ENCODE data around the gene SLC25A34. TPM values are rescaled to one million over a fixed set of nuclear protein-coding genes. Genes with fewer than 3 reads are reported as not detected.
A peak's percentile ranks its signal among the peaks of the same experiment; 100 is the strongest.

Gene SLC25A34
- total and polyA plus RNA-seq, 4 donors = 1.6 to 4.2 (median 2.2) TPM

- no peak overlapping the region for H3K27ac ChIP-seq (ENCODE audit: low read depth in 1 of 2, low read length in 1 of 2)
- DNase-seq = peak in 1 of 3 donors; percentile 9
Observed at GRCh38 chr1:15730423-15730822, 5.6 kb upstream of the SLC25A34 start.

GRCh38 chr1:15730936-15731335, 5.1 kb upstream of the SLC25A34 start:
- Histone ChIP-seq H3K9ac (ENCODE audit: insufficient read depth in 1 of 2, low read length in 2 of 2) (no peak overlapping the region), H3K4me3 (no peak overlapping the region), H3K27ac (ENCODE audit: low read depth in 1 of 2, low read length in 1 of 2) (no peak overlapping the region), H3K36me3 (ENCODE audit: control insufficient read depth in 4 of 4, insufficient read depth in 4 of 4, low read length in 4 of 4) (peaks cover 8 to 81% (median 25%) of the 10 kb centered on the region in 4 donors), H3K9me3 (ENCODE audit: control insufficient read depth in 4 of 4, insufficient read depth in 3 of 4, low read length in 3 of 4) (no peaks in the 10 kb centered on the region), H3K4me1 (ENCODE audit: control insufficient read depth in 5 of 5, insufficient read depth in 5 of 5, low read length in 5 of 5) (peaks cover 0 to 8% (median 0%) of the 10 kb centered on the region in 5 donors), H3K27me3 (ENCODE audit: control insufficient read depth in 3 of 3, insufficient read depth in 3 of 3, low read length in 2 of 3) (no peaks in the 10 kb centered on the region)
- ATAC-seq (ENCODE audit: insufficient read depth, low FRiP score) = no peak
- TF ChIP-seq CTCF (IDR thresholded peaks at IDR 0.05; ENCODE audit: control extremely low read depth, extremely low read depth) = no peak
- WGBS, 2 donors = 96% methylated on average over 16 of the region's 16 CpGs
- DNase-seq = peak in 1 of 3 donors; percentile 9

More at GRCh38 chr1:15730423-15730822, 5.6 kb upstream of the SLC25A34 start:
- H3K27me3 ChIP-seq (ENCODE audit: control insufficient read depth in 3 of 3, insufficient read depth in 3 of 3, low read length in 2 of 3) = no peaks in the 10 kb centered on the region
- no peak for ATAC-seq (ENCODE audit: insufficient read depth, low FRiP score)
- WGBS, 2 donors = 96 to 98% methylated on average over 15 to 16 of the region's 16 CpGs
- peaks cover 0 to 7% (median 0%) of the 10 kb centered on the region in 5 donors for H3K4me1 ChIP-seq (ENCODE audit: control insufficient read depth in 5 of 5, insufficient read depth in 5 of 5, low read length in 5 of 5)
- H3K9ac ChIP-seq (ENCODE audit: insufficient read depth in 1 of 2, low read length in 2 of 2) = no peak overlapping the region
- H3K4me3 ChIP-seq = no peak overlapping the region
- no peak for TF ChIP-seq CTCF (IDR thresholded peaks at IDR 0.05; ENCODE audit: control extremely low read depth, extremely low read depth)
- H3K9me3 ChIP-seq (ENCODE audit: control insufficient read depth in 4 of 4, insufficient read depth in 3 of 4, low read length in 3 of 4) = no peaks in the 10 kb centered on the region
- H3K36me3 ChIP-seq (ENCODE audit: control insufficient read depth in 4 of 4, insufficient read depth in 4 of 4, low read length in 4 of 4) = peaks cover 10 to 87% (median 27%) of the 10 kb centered on the region in 4 donors

- peaks cover 0 to 10% (median 8%) of the 10 kb centered on the region in 5 donors for H3K4me1 ChIP-seq (ENCODE audit: control insufficient read depth in 5 of 5, insufficient read depth in 5 of 5, low read length in 5 of 5)
- no peak for TF ChIP-seq CTCF (IDR thresholded peaks at IDR 0.05; ENCODE audit: control extremely low read depth, extremely low read depth)
- peaks cover 6 to 71% (median 19%) of the 10 kb centered on the region in 4 donors for H3K36me3 ChIP-seq (ENCODE audit: control insufficient read depth in 4 of 4, insufficient read depth in 4 of 4, low read length in 4 of 4)
- no peak overlapping the region for H3K27ac ChIP-seq (ENCODE audit: low read depth in 1 of 2, low read length in 1 of 2)
- peak in 1 of 3 donors; percentile 12 for DNase-seq
- no peaks in the 10 kb centered on the region for H3K9me3 ChIP-seq (ENCODE audit: control insufficient read depth in 4 of 4, insufficient read depth in 3 of 4, low read length in 3 of 4)
- H3K4me3 ChIP-seq = no peak overlapping the region
- 94% methylated on average over 39 of the region's 39 CpGs for WGBS, 2 donors
- no peak for ATAC-seq (ENCODE audit: insufficient read depth, low FRiP score)
- H3K27me3 ChIP-seq (ENCODE audit: control insufficient read depth in 3 of 3, insufficient read depth in 3 of 3, low read length in 2 of 3) = no peaks in the 10 kb centered on the region
- H3K9ac ChIP-seq (ENCODE audit: insufficient read depth in 1 of 2, low read length in 2 of 2) = no peak overlapping the region
Observed at GRCh38 chr1:15731735-15732685, 4.0 kb upstream of the SLC25A34 start.
